Stimulated activated CD4-positive, alpha-beta T cell treated with anti-CD3 and anti-CD28 coated beads, Interleukin-15, amount 100 ng/mL, for 1 hour (primary cell): ENCODE results near the gene CMSS1.

ENCODE experiments used
- DNase-seq, 2 donors: peaks; one replicate each; pipeline ENCODE4 v3.0.0-alpha.2; 2020; ENCODE audit warnings: low read depth in 1 of 2, low spot score in 1 of 2

CMSS1 gene

DNA sequence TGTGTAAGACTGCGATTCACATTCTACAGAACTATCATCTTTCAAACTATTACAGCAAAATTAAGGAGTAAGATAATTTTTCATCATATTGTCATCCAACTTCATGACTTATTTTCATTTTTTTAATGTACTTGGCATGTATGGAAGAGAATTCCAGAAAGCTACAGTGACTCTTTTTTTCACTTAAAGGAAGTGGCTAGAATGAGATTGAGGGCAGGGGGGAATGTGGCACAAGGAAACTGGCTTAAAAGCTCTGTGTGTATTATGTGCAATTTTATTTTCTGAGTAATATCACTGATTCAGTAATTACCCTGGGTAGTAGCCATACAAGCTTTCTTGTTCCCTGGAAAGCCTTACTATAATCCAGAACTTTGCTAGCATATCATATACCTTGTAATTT lies 202.1 kb downstream of the CMSS1 start:
- DNase-seq: no peak

DNA sequence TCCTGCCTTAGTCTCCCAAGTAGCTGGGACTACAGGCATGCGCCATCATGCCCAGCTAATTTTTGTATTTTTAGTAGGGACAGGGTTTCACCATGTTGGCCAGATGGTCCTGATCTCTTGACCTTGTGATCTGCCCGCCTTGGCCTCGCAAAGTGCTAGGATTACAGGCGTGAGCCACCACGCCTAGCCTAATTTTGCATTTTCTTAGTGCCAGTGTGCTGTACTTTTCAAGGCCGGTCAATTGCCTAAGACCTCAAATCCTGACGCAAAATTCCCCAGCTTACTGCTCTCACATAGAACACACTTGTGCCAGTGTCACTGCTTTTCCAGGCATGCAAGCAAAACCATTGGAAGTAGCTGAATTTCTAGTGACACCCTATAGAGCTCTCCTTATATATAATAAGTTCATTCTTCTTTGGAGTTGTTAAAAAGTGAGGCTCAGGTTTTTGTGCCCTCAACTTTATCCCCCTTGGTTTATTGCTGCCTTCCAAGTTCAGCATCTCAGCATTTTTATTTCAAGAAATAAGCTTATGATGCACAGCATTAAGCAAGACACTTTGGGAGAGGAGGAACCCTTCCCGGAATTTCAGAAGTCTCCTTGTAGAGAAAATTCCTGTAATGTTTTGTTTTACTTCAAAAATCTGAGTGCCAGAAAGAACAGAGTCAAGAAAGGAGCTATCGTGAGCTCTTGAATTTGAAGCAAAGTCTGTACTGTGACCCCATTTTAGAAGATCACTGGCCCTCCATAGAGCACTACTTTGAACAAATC lies 203.4 kb downstream of the CMSS1 start:
- no peak for DNase-seq

DNA sequence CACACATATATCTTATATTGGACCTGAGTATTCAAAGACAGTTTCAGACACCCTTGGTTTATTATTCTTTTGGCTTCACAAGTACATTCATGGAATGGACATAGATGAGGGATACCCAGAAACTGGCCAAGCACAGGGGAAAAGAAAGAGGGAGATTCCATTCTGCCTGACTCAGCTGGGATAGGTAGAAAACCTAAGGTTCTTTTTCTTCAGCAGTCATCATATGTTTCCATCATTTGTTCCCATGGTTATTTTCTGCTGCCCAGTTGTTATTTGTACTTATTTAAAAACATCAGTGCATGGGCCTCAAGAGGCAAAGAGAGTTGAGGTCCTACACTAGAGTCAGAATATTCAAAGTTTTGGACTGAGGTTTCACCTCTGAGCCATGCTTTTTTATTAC lies 204.8 kb downstream of the CMSS1 start:
- DNase-seq: no peak

DNA sequence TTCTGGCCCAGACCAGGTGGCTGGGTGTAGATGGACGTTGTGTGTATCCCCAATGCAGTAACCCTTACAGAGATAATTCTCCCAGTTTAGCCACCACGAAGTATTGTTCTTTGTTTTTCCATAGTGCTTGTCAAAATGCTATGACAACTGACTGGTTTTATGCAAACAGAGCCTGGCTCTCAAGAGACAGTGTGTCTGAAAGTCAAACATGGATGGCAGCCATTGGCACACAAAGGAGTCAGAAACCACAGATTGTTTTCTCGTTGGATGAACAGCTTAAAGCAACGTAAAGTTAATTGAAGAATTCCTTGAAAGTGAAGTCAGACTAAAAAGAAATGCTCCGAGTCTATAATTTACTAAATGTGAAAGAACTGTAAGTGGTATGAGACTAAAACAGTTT lies 205.5 kb downstream of the CMSS1 start:
- no peak for DNase-seq

DNA sequence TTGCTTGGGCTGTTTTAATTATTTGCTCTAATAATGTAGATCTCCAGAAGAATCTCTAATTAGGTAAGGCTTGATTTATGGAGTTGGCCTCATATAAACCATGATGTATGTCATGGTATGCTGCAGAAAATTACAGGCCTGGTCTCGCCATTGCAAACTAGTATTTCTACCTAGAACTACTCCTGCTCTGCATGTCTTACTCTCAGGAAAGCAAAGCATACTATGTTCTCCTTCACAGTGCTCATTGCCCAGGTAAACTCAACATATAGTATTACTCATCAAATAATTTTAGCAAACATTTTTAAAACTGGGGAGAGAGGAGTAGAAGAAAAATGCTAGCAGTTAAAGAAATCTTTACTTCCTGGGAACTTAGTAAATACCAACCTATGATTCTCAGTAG lies 205.9 kb downstream of the CMSS1 start:
- DNase-seq: no peak

DNA sequence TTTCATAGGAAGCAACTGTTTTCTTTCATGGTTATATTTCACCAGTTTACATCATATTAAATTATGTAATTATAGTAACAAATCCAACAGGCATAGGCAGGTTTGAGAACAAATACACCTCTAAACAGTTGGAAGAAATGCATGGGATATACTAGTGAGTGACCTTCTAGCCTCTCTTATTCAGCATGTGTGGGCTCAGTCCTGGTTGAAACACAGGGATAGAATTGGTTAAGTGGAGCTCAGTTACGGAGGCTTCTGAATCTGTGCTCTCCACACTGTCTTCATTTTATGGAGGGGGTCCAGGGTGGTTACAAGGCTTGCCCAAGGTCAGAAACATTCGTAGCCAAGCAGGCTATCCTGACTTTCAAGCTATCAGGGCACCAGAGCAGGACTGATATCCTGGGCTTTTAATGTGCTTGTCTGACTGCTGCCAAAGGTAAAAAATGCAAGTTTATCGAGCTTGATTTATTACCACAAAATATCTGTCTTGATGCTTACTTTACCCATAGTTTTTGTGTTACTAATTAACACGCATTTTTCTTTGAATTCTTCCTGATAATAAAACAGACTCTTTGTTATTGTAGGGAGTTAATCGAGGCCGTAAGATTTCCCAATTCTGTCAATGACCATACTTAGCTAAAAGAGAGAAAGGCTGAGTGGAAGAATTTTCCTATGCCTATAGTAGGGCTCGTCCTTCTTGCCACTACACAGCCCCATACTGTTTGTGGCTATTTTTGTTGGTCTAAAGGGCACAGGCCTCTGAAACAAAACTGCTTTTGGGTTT lies 207.1 kb downstream of the CMSS1 start:
- DNase-seq: no peak

DNA sequence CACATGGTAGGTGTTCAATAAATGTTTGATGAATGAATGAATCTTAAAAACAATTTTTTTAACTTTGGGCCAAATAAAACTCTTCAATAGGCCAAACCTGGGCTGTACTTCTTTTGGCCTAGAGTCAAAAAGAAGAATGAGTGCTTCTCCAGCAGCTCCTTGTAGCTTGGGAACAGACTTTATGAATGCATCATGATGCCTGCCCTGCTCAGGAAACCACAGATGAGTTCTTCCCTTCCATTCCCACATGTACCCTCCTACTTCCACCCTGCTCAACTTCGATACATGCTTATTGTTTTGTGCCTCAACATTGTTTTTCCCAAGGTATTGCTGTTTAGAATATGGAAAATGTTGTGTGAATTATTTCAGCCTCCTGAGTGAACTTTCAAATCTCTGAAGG lies 209.7 kb downstream of the CMSS1 start:
- no peak for DNase-seq

DNA sequence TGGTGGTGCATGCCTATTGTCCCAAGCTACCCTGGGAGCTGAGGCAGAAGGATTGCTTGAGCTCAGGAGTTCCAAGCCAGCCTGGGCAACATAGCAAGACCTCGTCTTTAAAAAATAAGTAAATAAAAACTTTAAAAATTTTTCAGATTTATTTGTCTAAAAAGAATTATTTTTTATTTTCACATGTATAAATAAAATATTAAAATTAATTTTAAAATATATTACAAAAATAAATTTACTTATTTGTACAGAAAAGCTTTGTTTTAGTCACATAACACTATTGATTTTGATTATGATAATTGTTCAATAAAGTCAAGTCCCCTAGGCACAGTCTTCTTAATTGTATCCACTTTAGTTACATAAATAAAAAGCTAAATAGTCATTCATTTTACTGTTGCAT lies 211.4 kb downstream of the CMSS1 start:
- no peak for DNase-seq

DNA sequence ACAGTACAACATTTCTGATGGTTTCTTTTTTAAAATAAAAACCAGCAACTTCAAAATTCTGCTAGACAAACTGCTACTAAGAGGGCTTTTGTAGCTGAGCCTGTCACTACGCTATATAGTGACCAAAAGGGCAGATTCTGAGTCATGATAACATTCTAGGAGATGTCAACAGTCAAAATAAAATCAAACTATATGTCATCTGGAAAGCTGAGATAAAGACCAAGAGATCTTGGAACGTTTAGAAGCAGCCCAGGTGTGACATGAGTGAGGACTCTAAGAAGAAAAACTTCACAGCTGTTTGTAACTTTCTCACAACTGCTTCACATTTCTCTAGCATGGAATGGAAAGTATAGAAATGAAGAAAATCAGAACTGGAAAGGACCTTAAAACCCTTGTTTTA lies 212.0 kb downstream of the CMSS1 start:
- no peak for DNase-seq

DNA sequence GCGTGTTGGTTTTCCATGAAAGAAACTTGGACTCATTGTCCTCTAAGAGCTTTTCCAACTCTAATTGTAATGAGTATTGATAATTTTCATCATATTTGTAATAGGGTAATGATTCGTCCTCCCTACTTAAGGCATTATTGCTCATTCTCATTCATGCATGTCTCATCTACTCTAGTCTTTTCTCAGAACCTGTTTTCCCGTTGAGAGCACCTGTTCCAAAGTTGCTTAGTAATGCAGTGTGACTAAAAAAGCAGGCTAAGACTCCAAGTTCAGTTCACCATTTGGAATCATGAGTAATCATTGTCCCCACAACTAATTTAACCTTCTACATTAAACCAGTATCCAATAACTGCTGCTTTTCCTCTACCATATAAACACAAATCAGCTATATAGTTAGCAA lies 212.7 kb downstream of the CMSS1 start:
- no peak for DNase-seq

DNA sequence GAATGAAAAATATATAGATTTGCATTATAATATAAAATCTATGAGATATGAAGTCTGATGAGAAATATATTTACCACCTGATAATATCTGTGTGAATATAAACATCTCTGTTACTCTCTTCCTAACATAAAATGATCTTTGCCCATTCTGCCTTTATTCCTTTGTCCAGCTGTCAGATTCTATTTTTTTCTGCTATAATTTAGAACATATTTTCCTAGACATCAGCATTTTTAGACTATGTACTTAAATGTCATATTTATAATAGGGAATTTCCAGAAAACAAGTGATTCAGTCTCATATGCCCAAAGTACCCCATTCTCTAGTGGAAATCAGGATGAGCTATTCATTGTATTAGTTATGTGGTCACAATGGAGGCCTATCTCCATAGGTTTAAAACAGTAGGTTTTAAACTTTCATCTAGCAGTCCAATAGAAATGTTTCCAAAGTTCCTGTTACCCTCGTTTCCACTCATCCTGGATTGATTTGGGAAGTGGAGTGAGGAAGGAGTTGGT lies 213.3 kb downstream of the CMSS1 start:
- no peak for DNase-seq

DNA sequence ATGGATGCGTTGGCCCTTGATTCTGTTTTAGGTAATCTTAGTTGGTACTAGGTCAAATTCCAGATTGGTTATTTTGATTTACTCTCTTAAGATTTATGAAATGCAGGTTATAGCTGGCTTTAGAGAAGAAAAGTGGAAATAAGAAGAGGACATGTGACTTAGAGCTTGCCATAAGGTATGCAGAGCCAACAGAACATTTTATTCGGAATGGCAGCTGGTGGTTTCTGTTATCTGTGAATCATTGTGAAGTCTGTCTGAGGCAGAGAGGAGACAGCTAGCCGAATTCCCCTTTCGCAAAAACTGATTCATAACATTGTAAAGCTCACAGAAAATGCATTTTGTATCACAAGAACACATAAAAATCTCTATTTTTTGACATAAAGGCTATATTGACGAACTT lies 214.6 kb downstream of the CMSS1 start:
- DNase-seq: no peak

DNA sequence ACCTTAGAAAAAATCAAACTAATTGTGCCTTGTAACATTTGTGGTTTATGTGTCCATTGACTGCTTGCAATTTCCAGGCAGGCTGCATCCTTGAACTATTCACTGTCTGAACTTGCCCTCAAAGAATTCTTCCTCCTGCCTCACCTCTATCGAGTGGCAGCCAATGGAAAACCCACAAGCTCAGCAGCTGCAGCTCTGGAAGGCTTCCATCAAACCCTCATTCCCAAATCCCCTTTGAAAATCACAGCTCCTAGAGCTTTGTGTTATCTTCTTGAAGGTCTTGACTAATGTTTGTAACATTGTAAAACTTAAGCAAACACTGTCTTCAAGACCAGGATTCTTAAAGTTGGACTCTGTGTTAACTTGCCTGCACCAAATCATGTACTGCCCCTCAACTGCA lies 215.5 kb downstream of the CMSS1 start:
- DNase-seq: no peak

DNA sequence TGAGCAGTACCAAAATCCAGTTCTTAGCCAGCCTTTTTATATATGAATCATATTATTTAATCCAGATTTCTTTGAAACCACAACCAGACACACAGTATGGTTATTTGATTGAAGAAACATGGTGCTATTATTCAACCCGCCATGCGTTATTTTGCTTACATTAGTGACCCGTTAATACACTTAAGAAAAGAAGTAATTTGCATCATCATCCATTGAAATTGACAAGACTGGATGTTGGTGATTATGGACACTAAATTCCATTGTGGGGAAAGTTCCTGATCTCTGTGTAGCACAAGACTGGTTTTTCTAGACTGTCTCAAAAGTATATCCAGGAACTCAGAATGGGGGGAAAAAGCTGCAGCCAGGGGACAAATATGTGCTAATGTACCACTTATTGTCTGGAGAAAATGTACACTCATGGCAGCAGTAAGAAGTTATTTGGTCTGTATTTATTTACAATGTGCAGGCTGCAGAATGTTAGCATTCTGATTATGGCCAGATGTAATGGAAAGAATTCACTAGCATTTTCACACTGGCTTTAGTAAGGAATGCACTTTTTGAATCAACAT lies 216.3 kb downstream of the CMSS1 start:
- DNase-seq: no peak

DNA sequence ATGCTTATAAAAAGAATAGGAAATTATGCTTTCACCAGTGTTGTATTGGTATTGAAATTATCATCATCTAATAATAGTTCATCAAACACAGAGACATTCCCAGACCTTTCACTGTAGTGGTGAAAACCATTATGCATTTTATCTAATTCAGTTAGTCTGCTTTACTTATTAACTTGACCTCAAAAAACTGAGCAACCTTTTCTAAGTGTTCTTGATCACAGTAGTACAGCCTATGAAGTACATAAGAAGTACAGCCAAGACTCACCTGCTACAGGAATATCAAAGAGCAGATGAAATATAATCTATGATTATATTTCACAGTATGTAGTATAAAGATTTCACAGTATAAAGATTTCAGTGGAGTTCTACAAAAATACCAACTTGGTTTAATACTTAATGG lies 221.4 kb downstream of the CMSS1 start:
- no peak for DNase-seq

DNA sequence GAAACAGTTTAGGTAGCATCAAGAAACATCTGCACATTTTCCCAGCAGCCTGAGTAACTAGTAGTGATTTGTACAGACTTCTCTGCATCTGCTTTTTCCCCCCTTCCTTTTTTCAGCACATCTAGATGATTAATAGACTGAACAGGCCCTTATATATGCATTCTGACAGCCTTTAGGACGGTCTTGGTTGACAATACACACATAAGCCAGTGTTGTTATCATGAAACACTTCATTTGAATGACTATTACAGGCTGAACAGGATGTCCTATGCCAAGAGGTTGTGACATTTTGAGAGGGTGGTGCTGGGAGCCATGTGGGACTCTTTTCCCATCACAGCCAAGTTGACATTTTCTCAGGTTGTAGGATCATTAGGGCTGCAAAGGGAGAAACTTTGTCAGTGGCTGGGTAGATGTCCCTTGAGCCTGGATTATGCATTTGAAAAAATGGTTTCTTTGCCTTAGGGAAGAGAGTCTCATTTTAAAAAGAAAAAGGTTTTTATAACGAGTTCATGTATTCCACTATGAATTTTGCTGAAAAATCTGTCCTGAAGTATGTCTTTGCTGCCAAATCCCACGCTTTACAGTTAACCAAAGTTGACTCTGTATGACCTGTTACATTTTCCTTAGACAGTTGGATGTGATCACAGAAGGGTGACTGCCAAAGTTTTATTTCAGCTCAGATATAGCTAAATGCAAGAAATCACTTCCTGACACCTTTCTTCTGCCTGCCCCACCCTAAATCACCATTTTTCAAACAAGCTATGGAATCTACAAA lies 223.0 kb downstream of the CMSS1 start:
- DNase-seq: no peak

DNA sequence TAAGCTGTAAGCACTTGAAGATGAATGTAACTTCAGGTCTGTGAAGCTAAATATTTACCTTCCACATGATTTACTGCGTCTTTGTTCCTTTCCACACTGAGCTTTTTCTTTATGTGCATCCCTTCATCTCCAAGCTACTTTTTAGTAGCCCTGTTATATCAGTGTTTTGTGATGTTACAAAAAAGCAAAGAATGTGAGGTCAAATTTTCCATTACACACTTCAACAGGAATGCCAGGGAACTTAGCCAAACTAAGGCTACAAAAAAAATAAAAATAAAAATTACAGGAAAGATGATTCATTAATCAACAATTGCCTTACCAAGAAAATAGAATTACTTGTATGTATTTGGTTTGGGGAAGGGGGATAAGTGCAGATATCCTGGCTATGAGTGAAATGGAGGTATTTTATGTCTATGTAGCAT lies 223.7 kb downstream of the CMSS1 start:
- no peak for DNase-seq

DNA sequence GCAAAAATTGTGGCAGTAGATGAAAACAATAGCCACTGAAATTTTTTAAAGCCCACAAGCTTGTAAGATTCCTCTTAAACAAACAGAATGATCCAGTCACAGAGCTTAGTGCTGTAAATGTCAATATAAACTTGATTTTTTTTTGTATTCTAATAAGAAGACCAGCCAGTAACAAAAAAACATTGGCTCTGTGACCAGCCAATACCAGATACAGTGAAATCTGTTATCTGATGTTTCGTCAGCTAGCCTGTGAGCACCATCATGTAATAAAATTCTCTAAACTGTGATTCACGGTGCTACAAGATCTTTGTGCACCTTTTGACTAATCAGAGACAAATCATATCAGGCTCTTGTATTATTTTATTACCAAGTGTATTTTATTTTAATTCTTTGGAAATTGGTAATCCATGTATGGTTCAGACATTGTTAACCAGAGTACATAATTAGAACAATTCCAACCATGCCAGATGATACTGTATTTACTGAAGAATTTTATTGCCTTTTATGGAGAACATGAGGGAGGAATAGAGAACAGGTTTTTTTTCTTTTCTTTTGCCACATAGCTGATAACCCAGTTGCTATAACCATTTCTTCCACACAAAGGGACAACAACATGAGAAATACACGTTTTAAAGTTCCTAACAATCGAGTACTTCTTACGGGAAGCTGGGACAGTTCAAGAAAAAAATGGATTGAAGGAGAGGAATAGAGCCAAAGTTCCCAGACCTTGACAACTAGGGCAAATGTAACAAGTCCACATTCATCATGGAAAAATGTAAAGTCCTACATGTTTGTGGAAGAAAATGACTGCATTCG lies 224.7 kb downstream of the CMSS1 start:
- no peak for DNase-seq

DNA sequence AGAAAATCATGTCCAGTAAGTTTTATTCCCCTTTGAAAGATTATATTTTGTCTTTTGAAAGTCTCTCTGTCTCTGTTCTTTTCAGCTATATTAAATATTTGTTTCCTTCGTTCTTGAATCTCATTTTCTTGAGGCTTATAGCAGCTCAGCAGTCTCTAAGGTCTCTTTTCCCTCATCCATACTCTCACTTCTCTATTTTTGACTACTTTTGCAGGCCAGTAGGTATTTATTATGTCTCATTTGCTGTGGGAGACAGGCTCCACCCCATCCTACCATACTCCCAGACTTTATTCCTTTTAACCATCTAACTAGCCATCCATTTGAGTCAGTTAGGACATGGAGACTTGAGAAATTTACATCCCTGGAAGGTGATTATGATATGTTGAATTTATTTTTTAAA lies 225.6 kb downstream of the CMSS1 start:
- DNase-seq: no peak

DNA sequence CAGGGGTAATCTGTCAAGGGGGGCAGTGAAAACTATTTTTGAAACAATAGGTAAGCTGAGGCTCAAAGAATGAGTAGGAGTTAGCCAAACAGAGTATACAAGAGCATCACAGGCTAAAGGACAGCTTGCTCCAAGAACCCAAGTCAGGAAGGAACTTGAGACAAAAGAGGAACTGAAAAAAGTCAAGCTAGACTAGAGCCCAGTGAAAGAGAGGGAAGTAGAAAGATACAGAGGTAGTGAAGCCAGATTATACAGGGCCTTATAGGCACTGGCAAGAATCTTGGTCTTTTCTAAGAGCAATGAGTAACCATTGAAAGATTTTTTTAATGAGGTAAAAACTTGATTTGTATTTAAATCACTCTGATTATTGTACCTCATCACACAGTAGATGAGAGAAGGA lies 226.7 kb downstream of the CMSS1 start:
- no peak for DNase-seq

DNA sequence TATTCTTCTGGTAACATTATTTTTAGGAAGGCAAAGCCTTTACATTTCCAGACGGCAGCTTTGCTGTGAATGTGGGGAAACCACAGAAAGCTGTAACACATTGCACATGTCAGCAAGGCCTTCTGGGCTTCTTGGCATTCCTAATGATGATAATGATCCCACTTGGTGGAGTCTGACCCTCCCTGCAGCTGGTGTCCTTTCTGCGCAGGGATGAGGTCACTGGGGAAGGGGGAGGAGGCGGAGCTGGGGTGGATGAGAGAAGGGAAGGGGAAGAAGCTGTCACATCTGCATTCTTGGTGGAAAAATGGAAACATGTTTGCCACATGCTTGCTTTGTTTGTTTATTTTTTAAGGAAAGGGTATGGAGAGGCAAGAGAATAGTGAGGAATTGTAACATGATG lies 228.0 kb downstream of the CMSS1 start:
- no peak for DNase-seq
